A673 (cell line): ENCODE results near the gene RAB18.

Source experiments
- CTCF ChIP-seq: fragments of 300-800, 200-600 bp; sonication (generic); conservative IDR thresholded peaks from 2 replicates; pipeline ENCODE4 v1.5.1; 2017; ENCODE audit warnings: low read depth, mild to moderate bottlenecking, antibody characterized with exemption, low read length, moderate library complexity, mixed read lengths
- EZH2 ChIP-seq: fragments of 200-600 bp; sonication (generic); IDR thresholded peaks from 2 replicates; pipeline ENCODE4 v1.6.1; 2017; ENCODE audit warnings: borderline replicate concordance, low read depth, mild to moderate bottlenecking, mixed read lengths, antibody characterized with exemption, low read length; ENCODE audit not compliant: poor library complexity, severe bottlenecking

GRCh38 chr10:27474741-27475140 lies 29.4 kb upstream of the RAB18 start:
- no peak for TF ChIP-seq CTCF
- TF ChIP-seq EZH2, result no peak
